Heart left ventricle (tissue), 16 donors: ENCODE measurements around the gene DNAJB13. TPM values are rescaled to one million over a fixed set of nuclear protein-coding genes. Genes with fewer than 3 reads are reported as not detected.

Experiments
- ATAC-seq, 4 donors: fragments of 200-7000 bp; cut with Tn5 transposase; one replicate each; pipeline ENCODE4 v1.9.1; 2020 to 2022; ENCODE audit warnings: moderate library complexity in 4 of 4, mild to moderate bottlenecking in 3 of 4, moderate number of reproducible peaks in 1 of 4
- DNase-seq, 5 donors: peaks; one replicate each; pipeline ENCODE4 v3.0.0-alpha.2; 2020
- H3K27ac ChIP-seq, 12 donors: fragments of 200-600 bp; sonication (generic) in 4 of 12; one replicate each; pipeline versions ENCODE4 v1.5.0 to v1.8.0; 2016 to 2022; ENCODE audit warnings: mild to moderate bottlenecking in 2 of 12
- H3K27me3 ChIP-seq, 9 donors: fragments of 200-600 bp; sonication (generic) in 2 of 9; one replicate each; pipeline versions ENCODE4 v1.5.1 to v1.8.0; 2016 to 2022; ENCODE audit warnings: mild to moderate bottlenecking in 3 of 9
- H3K36me3 ChIP-seq, 9 donors: fragments of 200-600 bp; sonication (generic) in 2 of 9; one replicate each; pipeline versions ENCODE4 v1.5.0 to v1.8.0; 2018 to 2022; ENCODE audit warnings: mild to moderate bottlenecking in 2 of 9
- H3K4me1 ChIP-seq, 12 donors: fragments of 200-600 bp; sonication (generic) in 4 of 12; one replicate each; pipeline versions ENCODE4 v1.5.0 to v1.8.0; 2016 to 2022; ENCODE audit warnings: mild to moderate bottlenecking in 3 of 12
- H3K4me3 ChIP-seq, 12 donors: fragments of 200-600 bp; sonication (generic) in 4 of 12; one replicate each; pipeline versions ENCODE4 v1.5.0 to v1.8.0; 2017 to 2022; ENCODE audit warnings: mild to moderate bottlenecking in 9 of 12, moderate library complexity in 4 of 12
- H3K9me3 ChIP-seq, 12 donors: fragments of 200-600 bp; sonication (generic) in 4 of 12; one replicate each; pipeline versions ENCODE4 v1.5.0 to v1.8.0; 2016 to 2022; ENCODE audit warnings: mild to moderate bottlenecking in 1 of 12
- POLR2A ChIP-seq, 2 donors: fragments of 450-650 bp; IDR thresholded peaks; one replicate each; pipeline ENCODE4 v1.6.1; 2017; ENCODE audit warnings: antibody characterized with exemption in 2 of 2, mild to moderate bottlenecking in 2 of 2, moderate library complexity in 2 of 2
- WGBS, 4 donors: extraction: QIAGEN DNeasy Blood & Tissue Kit in 2 of 4; methylation state at CpG; one replicate each; pipeline versions ENCODE4 v1.1.5 to v1.1.7; 2013 to 2018; 5-methylcytosine and 5-hydroxymethylcytosine counted together
- intact Hi-C, 10 donors: fragments of 100-400 bp; cut with DNase I; formaldehyde crosslinking; loops; one replicate each; pipeline versions ENCODE4 v1.11.1 to v1.14.2; 2022
- polyA plus RNA-seq, 2 donors: library from polyadenylated mRNA; stranded (reverse); fragments of 200-250 nt; gene quantifications; one replicate each; pipeline ENCODE4 v1.2.3, GENCODE V29; 2013
- total RNA-seq, 9 donors: library from RNA; depleted of rRNA in 2 of 9; stranded (reverse); fragments of >200 nt in 2 of 9; fragmentation: NEBNext Ultra II Directional in 3 of 9; extraction: Animal tissue kit (Norgen Biotek cat#: 25700) in 3 of 9; gene quantifications; one replicate each; pipeline versions ENCODE4 v1.1.0 to v1.2.4, GENCODE V29; 2016 to 2023
- TF ChIP-seq, protein P1 (sequence below), 12 donors: fragments of 200-600 bp; sonication (generic) in 4 of 12; IDR thresholded peaks; one replicate each; pipeline versions ENCODE4 v1.5.0 to v1.8.0; 2018 to 2022; ENCODE audit warnings: antibody characterized with exemption in 12 of 12, mild to moderate bottlenecking in 5 of 12
- donor health status: ischemic (EF 13 %, LVEDD 7.1; RV severe dilation, severe dysfunction).
- donor health status: healthy with polysubstance abuse.
- donor health status: DM: no; HTN: yes; CAD: no.
- donor health status: DM: no; HTN: no; CAD: no.
- donor health status: ischemic (EF 25% LVEDD 6.9; RV normal size, moderate dysfunction).
- donor health status: ischemic (EF 25% LVEDD 5.7; RV mildly dilated, moderate dysfunction).
- donor health status: healthy.
- donor health status: DM: yes; HTN: yes; CAD: no.
- donor health status: ischemic (EF 35%, LVEDD 5.7; RV mildly dilated, moderate dysfunction).
- donor health status: nonischemic (EF 11% LVEDD 7.7; RV severe dilation, severe dysfunction).
- donor health status: DM: yes; HTN: yes; CAD: no.
- donor health status: PGD.
- donor health status: ischemic (EF 29% LVEDD 5.4; RV normal size, mild dysfunction).
- donor health status: nonischemic (EF 23%, LVEDD 6.1; RV moderate dilation, normal function).

DNAJB13 gene
- total and polyA plus RNA-seq, 11 donors: 0.14 TPM; not detected in 10

DNA sequence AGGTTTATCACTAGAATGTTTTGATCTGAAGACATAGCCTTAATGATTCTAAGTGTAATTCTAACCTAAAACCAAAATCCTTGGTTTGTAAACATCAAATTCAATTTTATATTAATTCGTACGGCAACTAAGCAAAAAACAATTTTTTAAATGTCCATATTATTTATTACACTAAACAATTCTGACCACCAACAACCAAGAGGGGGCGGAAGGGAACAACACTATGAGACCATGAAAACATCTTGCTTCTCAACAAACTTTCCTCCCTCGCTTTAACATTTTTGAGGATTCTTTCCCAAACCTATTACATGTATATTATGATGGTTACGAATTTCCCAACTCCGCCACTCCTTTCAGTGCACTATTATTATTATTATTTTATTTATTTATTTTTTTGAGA lies 38.3 kb downstream of the DNAJB13 start:
- TF ChIP-seq, protein P1, sequence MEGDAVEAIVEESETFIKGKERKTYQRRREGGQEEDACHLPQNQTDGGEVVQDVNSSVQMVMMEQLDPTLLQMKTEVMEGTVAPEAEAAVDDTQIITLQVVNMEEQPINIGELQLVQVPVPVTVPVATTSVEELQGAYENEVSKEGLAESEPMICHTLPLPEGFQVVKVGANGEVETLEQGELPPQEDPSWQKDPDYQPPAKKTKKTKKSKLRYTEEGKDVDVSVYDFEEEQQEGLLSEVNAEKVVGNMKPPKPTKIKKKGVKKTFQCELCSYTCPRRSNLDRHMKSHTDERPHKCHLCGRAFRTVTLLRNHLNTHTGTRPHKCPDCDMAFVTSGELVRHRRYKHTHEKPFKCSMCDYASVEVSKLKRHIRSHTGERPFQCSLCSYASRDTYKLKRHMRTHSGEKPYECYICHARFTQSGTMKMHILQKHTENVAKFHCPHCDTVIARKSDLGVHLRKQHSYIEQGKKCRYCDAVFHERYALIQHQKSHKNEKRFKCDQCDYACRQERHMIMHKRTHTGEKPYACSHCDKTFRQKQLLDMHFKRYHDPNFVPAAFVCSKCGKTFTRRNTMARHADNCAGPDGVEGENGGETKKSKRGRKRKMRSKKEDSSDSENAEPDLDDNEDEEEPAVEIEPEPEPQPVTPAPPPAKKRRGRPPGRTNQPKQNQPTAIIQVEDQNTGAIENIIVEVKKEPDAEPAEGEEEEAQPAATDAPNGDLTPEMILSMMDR (IDR thresholded peaks at IDR 0.05): no peak
- TF ChIP-seq POLR2A (IDR thresholded peaks at IDR 0.05): no peak
- Histone ChIP-seq H3K4me1 (peaks cover 0 to 5% (median 1%) of the 10 kb centered on the region in 12 donors), H3K27ac (no peak overlapping the region), H3K9me3 (no peaks in the 10 kb centered on the region), H3K36me3 (no peaks in the 10 kb centered on the region), H3K4me3 (no peak overlapping the region), H3K27me3 (no peaks in the 10 kb centered on the region)
- DNase-seq (no peak), ATAC-seq (no peak)
- WGBS, 4 donors: 94 to 96% (median 95%) methylated on average over 6 of the region's 6 CpGs
- intact Hi-C loops: loop anchor here in 1 of 10 donors (10.0 kb wide), 1 partner anchor 186 kb away; the partner anchor contains the start of genes C2CD3 and PPME1

DNA sequence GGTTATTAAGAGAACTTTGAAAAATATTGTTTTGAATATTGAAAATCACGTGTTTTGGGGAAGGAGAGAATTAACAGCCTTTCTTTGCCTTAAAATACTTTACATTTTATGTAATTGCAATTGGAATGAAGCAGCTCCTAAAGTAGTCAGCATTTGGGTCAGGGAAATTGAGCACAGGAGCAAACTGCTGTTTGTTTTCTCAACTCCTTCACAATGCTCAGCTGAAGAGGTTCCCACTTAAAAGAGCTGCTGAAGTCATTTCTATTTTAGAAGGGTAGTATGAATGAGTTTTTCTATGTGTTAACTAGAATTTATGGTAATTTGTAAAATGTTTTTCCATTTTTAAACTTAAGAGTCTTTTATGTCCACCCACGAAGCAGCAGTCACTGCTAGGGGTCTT lies 39.9 kb downstream of the DNAJB13 start:
- DNase-seq (no peak), ATAC-seq (no peak)
- WGBS, 4 donors: 77 to 91% (median 83%) methylated on average over 2 of the region's 2 CpGs
- TF ChIP-seq POLR2A (IDR thresholded peaks at IDR 0.05): no peak
- TF ChIP-seq, protein P1 (IDR thresholded peaks at IDR 0.05): no peak
- intact Hi-C loops: no loop called here
- H3K9me3 ChIP-seq: no peaks in the 10 kb centered on the region
- no peaks in the 10 kb centered on the region for H3K36me3 ChIP-seq
- H3K4me1 ChIP-seq: peaks cover 0 to 11% (median 0%) of the 10 kb centered on the region in 12 donors
- H3K4me3 ChIP-seq: no peak overlapping the region
- no peak overlapping the region for H3K27ac ChIP-seq
- H3K27me3 ChIP-seq: no peaks in the 10 kb centered on the region

DNA sequence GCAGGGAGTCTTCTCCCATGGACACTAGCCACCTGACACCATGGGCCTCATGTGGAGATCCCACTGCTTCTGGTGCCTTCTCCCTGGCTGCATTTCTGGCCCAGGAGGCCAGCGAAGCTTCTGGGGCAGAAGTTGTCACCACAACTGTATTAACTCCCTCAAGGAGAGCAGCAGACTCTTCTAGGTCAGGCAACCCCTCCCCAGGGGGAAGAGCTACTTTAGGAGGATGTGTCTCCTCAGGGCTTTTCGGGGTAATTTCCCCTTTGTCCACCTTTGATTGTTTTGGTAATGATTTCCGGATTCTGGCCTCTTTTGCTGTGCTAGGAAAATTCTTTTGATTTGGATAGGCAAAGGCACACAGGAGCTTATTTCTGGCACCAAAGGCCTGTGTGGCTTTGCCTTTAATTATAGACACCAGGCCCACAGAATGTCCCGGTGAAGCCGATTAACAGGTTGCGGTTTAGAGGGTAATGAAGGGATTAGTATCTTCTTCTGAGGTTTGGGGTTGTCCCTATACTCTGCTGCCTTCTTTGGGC lies 40.7 kb downstream of the DNAJB13 start:
- no peak overlapping the region for H3K27ac ChIP-seq
- no peak for TF ChIP-seq POLR2A (IDR thresholded peaks at IDR 0.05)
- TF ChIP-seq, protein P1 (IDR thresholded peaks at IDR 0.05): no peak
- H3K9me3 ChIP-seq: no peaks in the 10 kb centered on the region
- ATAC-seq (no peak), DNase-seq (no peak)
- 85 to 93% (median 91%) methylated on average over 6 of the region's 6 CpGs for WGBS, 4 donors
- H3K4me1 ChIP-seq: peaks cover 0 to 16% (median 0%) of the 10 kb centered on the region in 12 donors
- H3K27me3 ChIP-seq: no peaks in the 10 kb centered on the region
- no peaks in the 10 kb centered on the region for H3K36me3 ChIP-seq
- no peak overlapping the region for H3K4me3 ChIP-seq
- intact Hi-C loops: no loop called here

DNA sequence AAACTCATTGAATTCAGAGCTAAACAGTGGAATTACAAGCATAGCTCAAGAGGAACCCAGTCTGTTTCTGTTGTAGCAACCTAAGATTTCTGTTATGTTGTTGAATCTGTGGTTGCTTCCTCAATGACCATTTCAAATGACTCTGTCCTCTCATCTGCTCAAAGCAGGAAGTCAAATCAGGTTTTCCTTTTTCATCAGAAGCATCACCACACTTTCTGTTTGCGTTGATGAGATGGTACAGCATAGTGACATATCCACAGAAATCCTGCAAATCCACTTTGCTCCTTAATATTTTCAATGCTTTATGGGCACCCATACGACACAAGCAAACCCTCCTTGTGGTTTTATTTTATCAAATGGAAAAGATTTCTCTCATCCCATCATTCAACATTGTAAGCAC lies 44.4 kb downstream of the DNAJB13 start:
- DNase-seq (no peak), ATAC-seq (peak in 2 of 4 donors; percentile 14 to 74)
- peak overlapping the region in 1 of 12 donors; percentile 79 for H3K27ac ChIP-seq
- WGBS, 4 donors: 69 to 77% (median 71%) methylated on average over 2 of the region's 2 CpGs
- intact Hi-C loops: no loop called here
- H3K9me3 ChIP-seq: no peaks in the 10 kb centered on the region
- TF ChIP-seq, protein P1 (IDR thresholded peaks at IDR 0.05): no peak
- TF ChIP-seq POLR2A (IDR thresholded peaks at IDR 0.05): no peak
- H3K36me3 ChIP-seq: no peaks in the 10 kb centered on the region
- H3K27me3 ChIP-seq: no peaks in the 10 kb centered on the region
- peaks cover 0 to 16% (median 0%) of the 10 kb centered on the region in 12 donors for H3K4me1 ChIP-seq
- no peak overlapping the region for H3K4me3 ChIP-seq
